HCEC 1CT (cell line): ENCODE data around the gene BMP10.
A peak's percentile ranks its signal among the peaks of the same experiment; 100 is the strongest.

Source experiments
- DNase-seq: peaks from one replicate; pipeline ENCODE4 v3.0.0-alpha.2; 2017

Gene BMP10

DNA sequence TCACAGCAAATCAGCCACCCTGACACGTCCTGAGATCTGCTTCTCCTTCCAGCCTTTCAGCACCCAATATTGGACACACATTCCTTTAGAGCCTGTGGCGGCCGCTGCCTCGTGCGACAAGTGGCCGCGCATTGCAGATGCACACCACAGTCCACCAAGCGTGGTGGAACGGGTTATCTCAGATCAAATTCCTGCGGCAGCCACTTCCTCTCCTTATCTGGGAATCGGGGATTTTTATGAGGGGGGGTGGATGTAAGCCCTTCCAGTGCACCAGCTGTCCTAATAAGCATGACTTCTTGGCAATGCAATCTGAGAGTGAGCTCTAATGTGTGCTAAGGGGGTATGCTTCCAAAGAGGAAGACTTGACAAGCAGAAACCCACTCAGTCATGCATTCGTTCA is 18.3 kb upstream of the BMP10 start:
- no peak for DNase-seq

- DNase-seq: no peak
These were observed 17.8 kb upstream of the BMP10 start for GRCh38 chr2:68889021-68889420.

- no peak for DNase-seq
These were observed 17.0 kb upstream of the BMP10 start for GRCh38 chr2:68888038-68888704.

GRCh38 chr2:68885811-68886075 is 14.5 kb upstream of the BMP10 start:
- no peak for DNase-seq

DNA sequence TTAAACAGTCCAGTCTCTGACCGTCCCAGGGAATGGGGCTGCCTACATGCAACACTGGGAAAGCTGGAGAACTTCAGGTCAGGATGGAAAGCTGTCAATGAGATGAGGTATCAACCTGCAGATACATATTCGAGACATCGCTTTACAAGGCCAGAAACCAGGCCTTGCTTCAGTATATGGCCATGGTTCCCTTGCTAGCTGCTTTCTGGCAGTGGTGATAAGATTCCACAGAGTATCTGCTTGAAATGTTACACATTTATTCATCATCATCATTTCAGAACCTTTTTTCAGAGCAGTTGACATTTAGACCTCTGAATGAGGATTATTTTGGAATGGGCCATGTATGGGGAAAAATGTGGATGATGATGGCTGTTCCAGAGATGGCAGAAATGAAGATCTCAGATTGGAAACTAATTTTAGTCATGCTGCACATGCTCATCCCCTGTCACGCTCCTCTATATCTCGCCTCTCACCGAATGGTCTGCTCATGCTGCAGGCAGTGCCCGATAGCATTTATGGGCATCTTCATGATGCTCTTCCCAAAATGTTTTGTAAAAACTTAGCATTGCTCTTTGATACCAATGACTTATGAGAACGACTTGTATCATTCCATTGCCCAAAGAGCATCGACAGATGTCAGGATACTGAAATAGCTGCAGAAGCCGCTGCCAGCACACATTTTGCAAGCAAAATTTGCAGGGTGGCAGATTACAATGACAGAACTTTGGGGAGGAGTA is 14.0 kb upstream of the BMP10 start:
- no peak for DNase-seq

DNA sequence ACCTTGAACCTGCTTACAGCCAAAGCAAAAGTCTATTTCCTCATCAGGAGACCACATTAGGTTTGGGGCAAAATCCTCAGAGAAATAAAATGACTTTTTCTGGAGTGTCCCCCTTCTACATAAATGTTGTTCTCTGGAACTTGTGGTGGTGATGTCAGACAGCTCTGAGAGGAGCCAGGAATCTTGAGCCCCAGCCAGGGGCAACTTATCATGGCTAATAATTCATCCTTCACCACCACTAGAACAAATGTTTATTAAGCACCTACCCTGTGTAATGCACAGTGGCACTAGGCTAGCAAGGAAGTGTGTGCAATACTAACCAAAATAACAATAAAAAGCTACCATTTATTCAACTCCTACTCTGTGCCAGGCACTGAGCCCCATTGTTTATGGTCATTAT is 9.0 kb upstream of the BMP10 start:
- DNase-seq: no peak

DNA sequence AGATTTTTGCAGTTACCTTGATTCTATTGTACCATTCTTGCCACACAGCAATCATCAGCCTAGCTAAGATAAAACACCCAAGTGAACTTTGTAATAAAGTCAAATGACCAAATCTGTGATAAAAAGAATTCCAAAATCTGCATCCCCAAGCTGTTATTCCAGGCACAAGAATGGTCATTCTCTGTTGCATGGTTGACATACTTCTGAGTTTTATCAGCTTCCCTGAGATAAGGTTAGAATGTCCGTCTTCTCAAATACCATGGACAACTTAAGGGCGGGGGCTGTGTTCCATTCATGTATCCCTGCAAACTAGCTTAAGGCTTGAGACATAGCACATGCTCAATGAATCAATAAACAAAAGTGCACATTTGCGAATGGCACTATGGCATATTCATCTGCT is 8.1 kb upstream of the BMP10 start:
- no peak for DNase-seq

DNA sequence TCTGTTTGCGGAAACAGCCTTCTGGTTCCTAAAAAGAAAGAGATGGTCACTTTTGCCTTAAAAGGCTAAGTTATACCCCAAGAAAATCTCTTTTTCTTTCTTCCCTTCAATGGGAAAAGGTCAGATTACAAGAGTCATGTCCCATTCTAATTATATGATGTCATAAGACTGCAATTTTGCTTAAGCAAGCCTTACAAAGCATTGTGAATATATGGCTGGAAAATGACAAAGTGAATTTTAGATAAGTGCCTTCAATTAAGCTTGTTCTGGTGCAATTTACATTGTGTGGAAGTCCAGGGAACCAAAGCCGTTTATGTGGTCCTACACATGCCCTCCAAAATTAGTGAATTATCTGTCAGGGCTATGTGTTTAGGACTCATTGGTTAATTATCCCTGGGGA is 7.6 kb upstream of the BMP10 start:
- DNase-seq: peak; percentile 11

DNA sequence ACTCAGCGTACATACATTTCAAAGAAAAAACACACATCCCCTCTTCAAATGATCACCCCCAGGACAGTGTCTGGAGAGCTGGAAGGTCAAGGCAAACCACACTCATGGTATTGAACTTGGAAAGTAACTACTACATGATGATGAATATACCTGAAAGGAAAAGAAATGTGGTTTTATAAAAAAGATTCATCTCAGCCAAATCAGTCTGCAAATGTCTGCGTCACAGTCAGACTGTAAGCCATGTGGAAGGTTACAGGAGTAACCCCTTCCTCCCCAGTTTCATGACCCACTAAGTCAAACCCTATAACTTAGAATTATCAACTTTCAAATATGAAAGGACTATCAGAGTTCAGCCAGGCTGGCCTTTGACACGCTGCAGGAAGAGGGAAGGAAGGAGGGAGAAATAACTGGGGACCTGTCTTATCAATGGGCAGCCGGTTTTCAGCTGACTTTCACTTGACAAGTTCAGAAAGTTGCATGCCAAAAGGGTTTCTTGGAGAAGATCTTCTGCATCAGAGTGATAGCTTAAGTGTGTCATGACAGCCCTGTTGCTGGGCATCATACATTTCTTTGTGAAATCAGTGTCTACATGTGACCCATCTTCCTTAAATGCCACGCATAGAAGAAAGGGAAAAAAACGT is 7.0 kb upstream of the BMP10 start:
- DNase-seq: no peak

GRCh38 chr2:68877079-68877772 is 6.0 kb upstream of the BMP10 start:
- DNase-seq: no peak

DNA sequence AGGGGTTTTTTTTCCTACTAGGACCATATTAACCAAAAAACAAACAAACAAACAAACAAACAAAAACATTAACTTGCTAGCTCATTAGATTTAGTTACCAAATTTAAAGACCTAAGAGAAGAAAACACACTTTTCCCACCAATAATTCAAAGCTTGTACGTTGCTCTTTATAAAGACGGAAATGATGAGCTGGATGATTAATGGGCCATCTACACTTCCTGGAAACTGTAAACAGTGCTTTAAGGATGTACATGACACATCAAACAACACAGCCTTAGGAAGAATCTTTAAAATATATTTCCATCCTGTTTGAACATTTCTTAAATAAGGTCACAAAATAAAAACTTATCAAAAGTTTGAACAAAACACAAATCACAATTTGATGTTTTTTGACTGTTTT is 982 bp downstream of the BMP10 start:
- peak; percentile 32 for DNase-seq

DNA sequence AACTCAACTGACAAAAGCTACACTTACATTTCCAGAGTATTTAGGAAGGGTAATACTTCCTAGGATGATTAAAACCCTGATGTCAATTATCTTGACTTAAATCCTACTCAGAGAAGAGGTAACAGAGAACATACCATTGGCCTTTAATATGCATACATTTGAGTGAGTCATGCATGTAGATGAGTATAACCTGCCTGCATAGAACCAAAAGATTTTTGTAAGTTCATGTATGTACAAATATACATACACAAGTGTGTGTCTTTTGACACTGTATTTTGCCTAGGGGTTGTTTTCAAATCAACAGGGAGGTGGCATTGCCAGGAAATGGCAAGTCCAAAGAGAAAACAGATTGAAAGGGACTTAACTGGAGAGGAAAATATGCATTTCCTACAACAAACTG is 6.1 kb downstream of the BMP10 start:
- no peak for DNase-seq

GRCh38 chr2:68863996-68864395 is 7.2 kb downstream of the BMP10 start:
- no peak for DNase-seq

- no peak for DNase-seq
These were observed 8.3 kb downstream of the BMP10 start for GRCh38 chr2:68862889-68863288.

- no peak for DNase-seq
These were observed 9.9 kb downstream of the BMP10 start for GRCh38 chr2:68861330-68861729.

GRCh38 chr2:68860111-68860510 is 11.1 kb downstream of the BMP10 start:
- no peak for DNase-seq

- peak; percentile 28 for DNase-seq
These were observed 13.2 kb downstream of the BMP10 start for GRCh38 chr2:68857855-68858456.

DNA sequence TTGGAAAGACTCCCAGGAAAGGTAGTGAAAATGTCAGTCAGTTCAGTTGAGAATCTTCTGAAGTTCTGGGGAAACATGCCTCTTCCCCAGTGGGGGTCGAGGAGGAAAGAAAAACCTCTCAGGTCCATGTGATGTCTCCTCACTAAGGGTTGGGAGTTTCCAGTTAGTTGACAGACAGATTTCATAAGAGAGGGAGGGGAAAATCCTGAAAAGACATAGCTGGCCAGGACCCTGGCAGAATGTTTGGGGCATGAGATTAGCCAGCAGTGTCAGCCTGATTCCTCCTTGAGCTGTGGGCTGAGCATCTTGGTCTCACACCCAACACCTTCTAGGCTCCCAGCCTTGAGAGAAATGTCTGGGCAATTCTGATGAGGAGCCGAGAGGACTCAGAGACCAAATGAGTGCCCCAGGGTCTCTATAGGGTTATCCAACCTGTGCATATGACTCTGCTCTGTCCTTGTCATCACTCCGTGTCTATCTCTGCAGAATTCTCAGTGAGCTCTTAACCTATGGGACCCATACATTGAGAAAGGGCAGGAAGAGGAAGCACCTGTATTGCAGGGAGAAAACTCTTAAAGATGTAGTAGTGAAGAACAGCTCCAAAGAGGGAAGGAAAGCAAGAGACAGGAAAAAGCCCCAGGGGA is 13.9 kb downstream of the BMP10 start:
- DNase-seq: no peak

DNA sequence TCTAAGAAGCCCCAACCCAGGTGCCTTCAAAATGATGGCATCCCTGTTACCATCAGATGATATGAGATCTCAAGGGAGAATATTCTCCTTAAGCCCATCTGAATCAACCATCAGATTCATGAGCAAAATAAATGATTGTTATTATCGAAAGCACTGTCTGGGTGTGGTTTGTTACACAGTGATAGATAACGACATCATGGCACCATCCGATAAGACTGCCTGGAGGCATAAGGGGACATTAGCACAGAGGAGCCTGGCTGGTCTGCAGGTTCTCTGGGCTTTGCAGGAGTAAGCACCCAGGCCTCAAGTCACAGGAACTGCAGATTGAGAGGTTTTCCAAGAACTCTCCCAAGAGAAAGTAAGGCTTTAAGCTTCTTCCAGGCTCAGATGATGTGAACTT is 15.6 kb downstream of the BMP10 start:
- DNase-seq: no peak

DNA sequence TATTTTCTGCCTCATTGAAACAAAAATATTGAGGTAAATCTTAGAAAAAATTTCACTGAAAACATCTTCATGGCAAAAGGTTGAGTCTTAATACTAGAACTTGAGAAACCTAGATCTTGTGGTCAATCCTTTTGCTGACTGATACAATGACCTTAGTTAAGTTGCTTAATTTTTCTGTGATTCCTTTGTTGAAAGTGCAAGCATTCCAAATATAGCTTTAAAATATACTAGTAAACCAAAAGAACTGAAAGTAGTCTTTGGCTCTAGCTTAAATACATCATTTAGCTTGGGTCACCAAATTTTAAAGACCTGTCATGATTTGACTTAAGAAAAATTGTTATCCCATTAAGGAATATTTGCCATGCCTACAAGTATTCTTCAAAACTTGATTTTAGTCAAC is 16.7 kb downstream of the BMP10 start:
- no peak for DNase-seq

DNA sequence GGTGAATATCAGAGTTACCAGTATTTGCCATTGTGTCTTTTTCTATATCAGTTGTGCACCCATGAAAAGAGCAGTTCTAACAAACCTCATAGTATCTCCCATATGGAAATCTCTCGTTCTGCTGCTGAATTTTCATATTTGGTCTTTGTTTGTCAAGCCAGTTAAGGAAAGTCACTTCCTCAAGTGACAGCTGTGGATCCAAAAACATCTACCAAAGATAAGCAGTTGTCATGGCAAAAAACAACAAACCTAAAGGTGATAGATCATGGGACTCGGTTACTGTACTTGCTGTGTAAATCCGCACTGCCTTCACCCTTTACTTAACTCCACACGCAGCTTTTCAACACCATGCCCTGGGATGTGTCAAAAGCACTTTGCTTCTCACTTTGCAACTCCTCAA is 17.3 kb downstream of the BMP10 start:
- DNase-seq: no peak

GRCh38 chr2:68853035-68853434 is 18.2 kb downstream of the BMP10 start:
- DNase-seq: peak; percentile 42

DNA sequence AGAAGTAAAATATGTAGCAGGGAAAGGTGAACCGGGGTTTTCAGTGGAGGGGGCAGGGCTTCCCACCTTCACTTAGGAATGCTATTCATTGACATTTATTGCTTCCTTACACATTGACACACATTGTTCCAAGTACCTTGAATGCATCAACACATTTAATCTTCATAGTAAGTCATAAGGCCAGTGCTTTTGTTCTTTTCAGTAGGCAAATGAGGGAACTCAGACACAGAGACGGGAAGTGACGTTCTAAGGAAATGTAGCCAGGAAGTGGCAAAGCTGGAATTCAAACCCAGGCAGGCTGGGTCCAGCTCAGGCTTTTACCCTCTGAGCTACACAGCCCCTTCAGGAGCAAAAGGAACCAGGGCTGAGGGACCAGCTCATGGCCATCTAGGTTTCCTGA is 20.7 kb downstream of the BMP10 start:
- DNase-seq: no peak
